RWPE2 (cell line): ENCODE measurements around the gene DKKL1.
A peak's percentile ranks its signal among the peaks of the same experiment; 100 is the strongest.

Experiments used
- ATAC-seq: fragments of 200-7000 bp; cut with Tn5 transposase; 3 replicates; pipeline ENCODE4 v1.9.1; 2021; ENCODE audit warnings: low read depth
- DNase-seq: peaks from one replicate; pipeline ENCODE4 v3.0.0-alpha.2; 2020; ENCODE audit warnings: low spot score
- H3K27ac ChIP-seq: fragments of 450-650 bp; 2 replicates; pipeline ENCODE4 v1.5.1; 2017; ENCODE audit warnings: mild to moderate bottlenecking; ENCODE audit not compliant: poor library complexity, severe bottlenecking
- H3K27me3 ChIP-seq: fragments of 250-450 bp; sonication (Bioruptor Pico); 2 replicates; pipeline ENCODE4 v1.5.1; 2021; ENCODE audit warnings: mild to moderate bottlenecking, moderate library complexity; ENCODE audit not compliant: insufficient read depth, poor library complexity, severe bottlenecking
- H3K36me3 ChIP-seq: fragments of 250-450 bp; sonication (Bioruptor Pico); 2 replicates; pipeline ENCODE4 v1.5.1; 2020; ENCODE audit warnings: low read depth, mild to moderate bottlenecking, moderate library complexity
- H3K4me1 ChIP-seq: fragments of 250-450 bp; sonication (Bioruptor Pico); 2 replicates; pipeline ENCODE4 v1.5.1; 2021; ENCODE audit warnings: mild to moderate bottlenecking, moderate library complexity; ENCODE audit not compliant: insufficient read depth, poor library complexity, severe bottlenecking
- H3K4me3 ChIP-seq: fragments of 250-450 bp; sonication (Bioruptor Pico); 2 replicates; pipeline ENCODE4 v1.5.1; 2021; ENCODE audit warnings: mild to moderate bottlenecking, moderate library complexity; ENCODE audit not compliant: severe bottlenecking
- H3K9me3 ChIP-seq: fragments of 250-450 bp; sonication (Bioruptor Pico); 2 replicates; pipeline ENCODE4 v1.5.1; 2021; ENCODE audit warnings: mild to moderate bottlenecking, moderate library complexity; ENCODE audit not compliant: severe bottlenecking
- TF ChIP-seq, protein P1 (sequence below): fragments of 450-650 bp; IDR thresholded peaks from one replicate; pipeline ENCODE4 v1.5.1; 2017; ENCODE audit warnings: mild to moderate bottlenecking, moderate library complexity; ENCODE audit not compliant: poor library complexity, severe bottlenecking

The DKKL1 gene

DNA sequence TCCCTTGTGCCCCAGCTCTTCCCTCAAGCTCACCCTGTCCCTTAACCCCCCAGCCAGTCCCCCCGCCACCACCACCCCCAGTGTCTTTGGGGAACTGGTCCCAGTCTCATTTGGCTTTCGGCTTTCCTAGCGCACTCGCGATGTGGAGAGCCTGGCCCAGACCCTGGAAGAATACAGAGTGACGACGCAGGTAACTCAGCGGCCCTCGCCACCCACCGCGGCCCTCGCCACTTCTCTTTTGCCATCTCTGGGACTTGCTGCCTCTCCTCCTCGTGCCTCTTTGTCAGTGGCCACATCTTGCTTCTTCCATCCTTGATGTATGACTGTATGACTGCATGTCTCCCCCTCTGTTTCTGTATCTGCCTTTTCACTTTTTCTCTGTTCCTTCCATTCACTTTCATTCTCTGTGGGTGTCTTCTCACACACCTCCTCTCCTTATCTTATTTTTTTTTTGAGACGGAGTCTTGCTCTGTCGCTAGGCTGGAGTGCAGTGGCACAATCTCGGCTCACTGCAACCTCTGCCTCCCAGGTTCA is 43.9 kb downstream of the DKKL1 start:
- no peak for ATAC-seq
- no peaks in the 10 kb centered on the region for H3K9me3 ChIP-seq
- TF ChIP-seq, protein P1, sequence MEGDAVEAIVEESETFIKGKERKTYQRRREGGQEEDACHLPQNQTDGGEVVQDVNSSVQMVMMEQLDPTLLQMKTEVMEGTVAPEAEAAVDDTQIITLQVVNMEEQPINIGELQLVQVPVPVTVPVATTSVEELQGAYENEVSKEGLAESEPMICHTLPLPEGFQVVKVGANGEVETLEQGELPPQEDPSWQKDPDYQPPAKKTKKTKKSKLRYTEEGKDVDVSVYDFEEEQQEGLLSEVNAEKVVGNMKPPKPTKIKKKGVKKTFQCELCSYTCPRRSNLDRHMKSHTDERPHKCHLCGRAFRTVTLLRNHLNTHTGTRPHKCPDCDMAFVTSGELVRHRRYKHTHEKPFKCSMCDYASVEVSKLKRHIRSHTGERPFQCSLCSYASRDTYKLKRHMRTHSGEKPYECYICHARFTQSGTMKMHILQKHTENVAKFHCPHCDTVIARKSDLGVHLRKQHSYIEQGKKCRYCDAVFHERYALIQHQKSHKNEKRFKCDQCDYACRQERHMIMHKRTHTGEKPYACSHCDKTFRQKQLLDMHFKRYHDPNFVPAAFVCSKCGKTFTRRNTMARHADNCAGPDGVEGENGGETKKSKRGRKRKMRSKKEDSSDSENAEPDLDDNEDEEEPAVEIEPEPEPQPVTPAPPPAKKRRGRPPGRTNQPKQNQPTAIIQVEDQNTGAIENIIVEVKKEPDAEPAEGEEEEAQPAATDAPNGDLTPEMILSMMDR = no peak
- H3K27me3 ChIP-seq = no peaks in the 10 kb centered on the region
- no peak for DNase-seq
- H3K27ac ChIP-seq = no peak overlapping the region
- no peak overlapping the region for H3K4me3 ChIP-seq
- peaks cover 5% of the 10 kb centered on the region for H3K4me1 ChIP-seq
- H3K36me3 ChIP-seq = no peaks in the 10 kb centered on the region

DNA sequence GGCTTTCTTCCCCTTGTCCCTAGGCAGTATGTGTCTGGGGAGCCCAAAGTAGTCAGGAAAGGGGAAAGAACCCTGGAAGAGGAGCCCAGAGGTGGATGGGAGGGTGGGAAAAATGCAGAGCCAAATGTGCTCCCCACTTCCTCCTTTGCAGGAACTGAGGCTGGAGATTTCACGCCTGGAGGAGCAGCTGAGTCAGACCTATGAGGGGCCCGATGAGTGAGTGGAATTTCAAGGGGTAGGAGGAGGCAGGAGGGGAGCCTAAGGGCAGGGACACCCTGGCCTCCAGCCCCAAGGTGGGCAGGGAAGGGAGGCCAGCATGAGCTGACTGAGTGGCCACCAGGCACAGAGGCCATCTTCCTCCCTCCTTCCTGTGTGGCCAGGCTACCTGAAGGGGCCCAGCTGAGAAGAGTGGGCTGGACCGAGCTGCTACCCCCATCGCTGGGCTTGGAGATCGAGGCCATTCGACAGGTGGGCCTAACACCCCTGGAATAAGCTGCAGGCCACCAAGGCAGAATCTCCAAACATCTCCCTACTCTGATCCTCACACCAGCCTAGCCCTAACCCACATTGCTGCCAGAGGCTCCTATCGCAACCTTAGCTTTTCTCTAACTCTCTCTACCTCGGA is 45.3 kb downstream of the DKKL1 start:
- no peaks in the 10 kb centered on the region for H3K36me3 ChIP-seq
- H3K27me3 ChIP-seq = no peaks in the 10 kb centered on the region
- H3K4me3 ChIP-seq = no peak overlapping the region
- no peak for ATAC-seq
- DNase-seq = peak; percentile 37
- no peaks in the 10 kb centered on the region for H3K9me3 ChIP-seq
- no peaks in the 10 kb centered on the region for H3K4me1 ChIP-seq
- no peak overlapping the region for H3K27ac ChIP-seq
- TF ChIP-seq, protein P1 = no peak

DNA sequence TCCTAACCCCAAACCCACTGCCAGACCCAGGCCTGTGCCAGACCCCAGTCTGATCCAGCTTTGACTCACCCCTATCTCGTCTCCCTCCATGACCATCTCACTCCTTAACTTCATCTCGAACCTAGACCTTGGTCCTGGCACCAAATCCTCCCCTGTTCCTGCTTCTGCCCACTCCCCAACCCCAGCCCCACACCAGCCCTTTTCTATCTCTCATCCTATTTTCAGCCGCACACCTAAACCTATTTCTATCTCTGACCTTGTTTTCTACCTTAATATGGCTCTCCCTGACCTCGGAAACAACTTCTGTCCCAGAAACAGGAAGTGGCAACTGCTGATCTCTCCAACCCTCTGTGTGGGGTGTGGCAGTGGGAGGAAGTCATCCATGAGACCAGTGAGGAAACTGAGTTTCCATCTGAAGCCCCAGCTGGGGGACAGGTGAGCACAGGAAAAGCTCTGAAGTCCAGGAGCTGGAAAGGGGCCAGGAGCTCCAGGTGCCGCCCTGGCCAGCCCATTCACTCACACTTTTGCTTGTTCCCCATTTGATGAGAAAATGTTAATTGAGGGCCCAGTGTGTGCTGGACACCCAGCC is 45.9 kb downstream of the DKKL1 start:
- no peak for ATAC-seq

DNA sequence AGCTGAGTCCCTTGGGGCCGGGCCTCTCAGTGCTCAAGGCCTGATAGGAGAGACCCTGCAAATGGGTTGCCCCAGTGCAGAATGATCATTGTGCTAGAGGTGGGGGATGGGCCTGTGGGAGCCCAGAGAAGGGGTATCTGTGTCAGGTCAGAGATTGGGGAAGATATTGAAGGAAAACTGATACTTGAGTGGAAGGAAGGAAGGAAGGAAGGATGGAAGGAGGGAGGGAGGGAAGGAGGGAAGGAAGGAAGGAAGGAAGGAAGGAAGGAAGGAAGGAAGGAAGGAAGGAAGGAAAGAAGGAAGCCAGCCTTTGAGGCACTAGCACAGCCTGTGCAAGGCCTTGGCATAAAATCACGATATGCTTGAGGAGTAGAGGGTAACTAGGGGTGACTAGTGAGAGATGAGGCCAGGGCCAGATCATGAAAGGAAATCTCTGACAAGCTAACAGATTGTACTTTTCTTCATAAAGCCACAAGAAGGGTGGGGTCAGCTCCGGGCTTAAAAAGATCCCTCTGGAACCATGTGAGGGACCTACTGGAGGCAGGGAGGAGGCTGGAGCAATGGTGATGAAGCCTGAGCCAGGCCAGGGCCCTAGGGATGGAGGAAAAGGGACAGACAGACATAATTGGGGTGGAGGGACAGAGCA is 48.1 kb downstream of the DKKL1 start:
- H3K27ac ChIP-seq = no peak overlapping the region

More for the DNA sequence above, 45.9 kb downstream of the DKKL1 start:
- DNase-seq = peak; percentile 36
- TF ChIP-seq, protein P1 = no peak
- Histone ChIP-seq H3K9me3 (no peaks in the 10 kb centered on the region), H3K4me1 (no peaks in the 10 kb centered on the region), H3K27me3 (no peaks in the 10 kb centered on the region), H3K4me3 (no peak overlapping the region), H3K36me3 (no peaks in the 10 kb centered on the region), H3K27ac (no peak overlapping the region)

More for the DNA sequence above, 48.1 kb downstream of the DKKL1 start:
- TF ChIP-seq, protein P1 = no peak
- DNase-seq (no peak), ATAC-seq (no peak)
- Histone ChIP-seq H3K4me1 (no peaks in the 10 kb centered on the region), H3K36me3 (no peaks in the 10 kb centered on the region), H3K27me3 (no peaks in the 10 kb centered on the region), H3K4me3 (no peak overlapping the region), H3K9me3 (no peaks in the 10 kb centered on the region)
